Activated effector memory CD4-positive, alpha-beta T cell treated with anti-CD3 and anti-CD28 coated beads, Interleukin-2, amount 50 U/mL, for 16 hours (primary cell): ENCODE measurements around the gene RSAD2.
A peak's percentile ranks its signal among the peaks of the same experiment; 100 is the strongest.

ENCODE experiments used
- DNase-seq: peaks from one replicate; pipeline ENCODE4 v3.0.0-alpha.2; 2020

Gene RSAD2

GRCh38 chr2:6909431-6910385 is 32.1 kb downstream of the RSAD2 start:
- DNase-seq, result no peak

- DNase-seq, result no peak
Observed at GRCh38 chr2:6911721-6912120, 34.1 kb downstream of the RSAD2 start.

GRCh38 chr2:6913415-6914157 is 36.0 kb downstream of the RSAD2 start:
- DNase-seq, result peak; percentile 81

GRCh38 chr2:6914828-6915227 is 37.3 kb downstream of the RSAD2 start:
- DNase-seq, result peak; percentile 70

- DNase-seq, result no peak
Observed at GRCh38 chr2:6915399-6915798, 37.8 kb downstream of the RSAD2 start.

GRCh38 chr2:6916224-6916623 is 38.6 kb downstream of the RSAD2 start:
- DNase-seq, result no peak

GRCh38 chr2:6916736-6917070 is 39.1 kb downstream of the RSAD2 start:
- DNase-seq, result no peak

GRCh38 chr2:6917071-6917760 is 39.6 kb downstream of the RSAD2 start, which contains the start of gene RNF144A:
Gene RNF144A (plus strand): TSS chr2:6917412. CDS start chr2:6996927, 79,515 bp downstream.
- DNase-seq, result peak; percentile 91

- peak; percentile 70 for DNase-seq
Observed at GRCh38 chr2:6917761-6918421, 40.3 kb downstream of the RSAD2 start.

GRCh38 chr2:6919901-6920742 is 42.5 kb downstream of the RSAD2 start:
- DNase-seq, result no peak

- no peak for DNase-seq
Observed at GRCh38 chr2:6920743-6921064, 43.1 kb downstream of the RSAD2 start.

GRCh38 chr2:6921321-6921922 is 43.8 kb downstream of the RSAD2 start:
- no peak for DNase-seq

GRCh38 chr2:6922201-6922656 is 44.7 kb downstream of the RSAD2 start:
- DNase-seq, result no peak

- no peak for DNase-seq
Observed at GRCh38 chr2:6923319-6923718, 45.7 kb downstream of the RSAD2 start.

- no peak for DNase-seq
Observed at GRCh38 chr2:6924101-6924923, 46.7 kb downstream of the RSAD2 start.

- DNase-seq, result no peak
Observed at GRCh38 chr2:6924924-6925409, 47.4 kb downstream of the RSAD2 start.

- DNase-seq, result no peak
Observed at GRCh38 chr2:6926071-6926732, 48.6 kb downstream of the RSAD2 start.

GRCh38 chr2:6927186-6927585 is 49.6 kb downstream of the RSAD2 start:
- no peak for DNase-seq

GRCh38 chr2:6927753-6928152 is 50.2 kb downstream of the RSAD2 start:
- DNase-seq, result no peak

GRCh38 chr2:6928452-6928851 is 50.9 kb downstream of the RSAD2 start:
- no peak for DNase-seq
